GM12892 (cell line): ENCODE results near the gene KRT72.

Experiments used
- POLR2A ChIP-seq: IDR thresholded peaks from 2 replicates; pipeline ENCODE4 v1.6.1; 2011; ENCODE audit warnings: low read depth, low read length, control low read depth
- POLR2AphosphoS5 ChIP-seq: IDR thresholded peaks from 2 replicates; pipeline ENCODE4 v1.6.1; 2011; ENCODE audit warnings: low read depth, low read length, control low read depth
- TAF1 ChIP-seq: IDR thresholded peaks from 2 replicates; pipeline ENCODE4 v1.6.1; 2011; ENCODE audit warnings: low read depth, mild to moderate bottlenecking, control low read depth, low read length, borderline replicate concordance

DNA sequence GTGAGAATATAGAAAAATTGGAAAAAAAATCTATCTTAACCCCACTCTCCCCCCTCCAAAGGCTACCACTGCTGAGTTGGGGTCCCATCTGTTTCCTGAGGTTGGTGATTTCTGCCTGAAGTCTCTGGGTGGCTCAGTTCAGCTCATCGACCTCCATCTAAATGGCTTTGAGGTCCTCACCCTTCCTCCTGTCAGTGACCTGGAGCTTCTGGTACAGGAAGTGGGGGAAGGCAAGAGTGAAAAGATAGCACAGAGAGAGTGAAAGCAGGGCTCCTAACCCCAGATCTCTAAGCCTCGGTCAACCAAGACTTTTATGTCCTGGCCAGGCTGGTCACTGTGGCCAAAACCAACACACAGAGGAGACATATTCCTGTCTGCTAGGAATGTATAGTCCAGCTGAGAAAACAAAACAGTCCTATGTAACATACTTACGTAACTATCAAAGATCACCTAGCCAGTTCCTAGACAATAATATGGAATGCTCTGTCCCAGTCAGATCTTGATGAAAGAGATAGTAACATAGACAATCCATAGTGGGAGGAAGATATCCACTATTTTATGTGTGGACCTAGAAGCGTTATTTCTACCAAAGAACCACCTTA is 29.4 kb upstream of the KRT72 start:
- no peak for TF ChIP-seq POLR2AphosphoS5
- TF ChIP-seq POLR2A: no peak
- no peak for TF ChIP-seq TAF1
